CD4-positive, alpha-beta T cell treated with Interleukin-1 beta for 1 hour (primary cell): ENCODE measurements around the gene KRTAP1-3.
"Not testable (repeated sequence)": the region's sequence is repeated elsewhere in the genome, so short reads cannot be mapped to it uniquely, and the experiment has no call there.

Experiments
- DNase-seq, 2 donors: peaks; one replicate each; pipeline ENCODE4 v3.0.0-alpha.2; 2020 to 2022

KRTAP1-3 gene

DNA sequence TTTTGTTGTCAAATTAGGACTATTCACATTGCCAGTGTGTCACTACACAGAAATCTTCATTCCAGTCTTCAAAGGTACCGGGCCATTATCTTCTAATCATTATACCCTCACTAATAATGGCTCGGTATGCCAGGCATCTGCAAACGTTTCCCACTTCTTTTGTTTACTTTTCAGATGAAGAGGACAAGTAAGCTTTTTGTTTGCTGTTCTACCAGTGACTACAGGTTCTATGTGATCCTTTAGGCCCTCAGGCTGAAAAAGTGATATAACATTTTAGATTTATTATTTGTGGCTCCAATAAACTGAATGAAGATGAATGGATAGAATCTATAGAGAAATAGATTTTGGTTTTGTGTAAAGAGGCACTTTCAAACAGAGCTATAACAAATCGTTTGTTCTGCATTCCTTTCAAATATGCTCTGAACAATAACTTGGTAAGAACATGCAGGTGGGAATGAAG is 25.3 kb downstream of the KRTAP1-3 start:
- DNase-seq = no peak

DNA sequence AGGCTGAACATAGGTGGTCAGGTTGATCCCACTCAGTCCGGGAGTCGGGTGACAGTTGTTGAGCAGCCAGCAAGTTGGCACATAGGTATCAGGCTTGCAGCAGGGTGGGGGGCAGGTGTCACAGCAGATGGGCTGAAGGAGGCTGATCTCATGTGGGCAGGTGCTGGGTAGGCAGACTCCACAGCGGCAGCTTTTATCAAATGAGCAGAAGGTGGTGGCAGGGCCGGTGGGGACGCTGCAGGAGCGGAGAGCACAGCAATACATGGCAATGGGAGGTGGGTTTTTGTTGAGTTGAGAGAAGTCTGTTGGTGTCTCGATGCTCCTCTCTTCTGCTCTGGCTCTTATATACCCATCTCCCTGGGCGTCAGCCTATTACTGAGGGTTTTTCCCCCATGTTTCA is 25.9 kb downstream of the KRTAP1-3 start, which contains the start of gene KRTAP3-1:
TSS of gene KRTAP3-1 (minus strand) at position 318 of the 400 bp plus-strand sequence. CDS start at position 264, 54 bp downstream.
- DNase-seq = no peak

GRCh38 chr17:41004397-41004796 is 30.3 kb downstream of the KRTAP1-3 start:
- DNase-seq = no peak

- DNase-seq = no peak
Measured at GRCh38 chr17:41003926-41004325, 30.7 kb downstream of the KRTAP1-3 start.

DNA sequence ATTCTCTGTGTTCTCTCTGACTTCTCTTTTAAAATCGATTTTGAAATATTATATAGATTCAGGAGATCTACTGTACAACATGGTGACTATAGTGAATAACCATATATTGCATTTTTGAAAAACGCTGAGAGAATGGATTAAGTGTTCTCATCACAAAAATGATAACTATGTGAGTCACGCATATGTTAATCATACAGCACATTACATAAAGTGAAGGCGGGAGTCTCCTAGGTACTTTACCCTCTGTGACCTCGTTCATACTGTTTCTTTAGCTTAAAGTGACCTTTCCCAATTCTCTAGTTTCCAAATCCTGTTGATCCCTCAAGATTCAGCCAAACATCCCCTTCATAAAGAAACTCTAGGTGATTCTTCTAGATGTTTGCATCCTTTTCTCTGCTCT is 31.9 kb downstream of the KRTAP1-3 start:
- no peak for DNase-seq

DNA sequence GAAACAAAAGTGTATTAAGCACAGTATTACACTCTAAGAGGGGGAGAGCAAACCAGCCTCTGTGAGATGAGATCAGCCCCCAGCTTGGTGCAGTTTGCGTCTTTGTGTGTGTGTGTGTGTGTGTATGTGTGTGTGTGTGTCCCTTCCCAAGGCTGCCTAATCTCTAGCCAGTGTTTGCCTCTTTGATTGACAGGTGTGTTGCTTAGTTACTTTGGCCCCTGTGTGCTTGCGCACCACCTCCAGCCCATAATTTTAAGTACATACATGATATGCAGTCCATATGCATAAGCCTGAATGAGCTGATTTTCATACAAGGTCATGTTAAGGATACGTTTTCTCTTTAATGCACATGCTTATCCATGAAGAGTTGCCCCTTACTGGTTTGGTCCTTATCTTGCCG is 32.9 kb downstream of the KRTAP1-3 start:
- no peak for DNase-seq

DNA sequence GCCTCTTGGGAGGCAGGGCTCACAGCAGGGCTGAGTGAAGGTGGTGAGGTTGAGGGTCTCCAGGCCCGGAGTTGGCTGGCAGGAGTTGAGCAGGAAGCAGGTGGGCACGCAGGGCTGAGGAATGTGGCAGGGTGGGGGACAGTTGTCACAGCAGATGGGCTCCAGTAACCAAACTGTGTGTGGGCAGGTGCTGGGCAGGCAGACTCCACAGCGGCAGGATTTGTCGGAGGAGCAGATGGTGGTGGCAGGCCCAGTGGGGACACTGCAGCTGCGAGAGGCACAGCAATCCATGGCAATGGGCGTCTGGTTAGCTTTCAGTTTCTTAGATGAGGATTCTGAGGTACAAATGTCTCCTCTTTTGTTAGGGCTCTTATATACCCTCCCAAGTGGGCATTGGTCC is 35.1 kb downstream of the KRTAP1-3 start, which contains the start of gene KRTAP3-2:
TSS of gene KRTAP3-2 (minus strand) at position 344 of the 400 bp plus-strand sequence. CDS start at position 291, 53 bp downstream.
- not testable (repeated sequence) for DNase-seq

DNA sequence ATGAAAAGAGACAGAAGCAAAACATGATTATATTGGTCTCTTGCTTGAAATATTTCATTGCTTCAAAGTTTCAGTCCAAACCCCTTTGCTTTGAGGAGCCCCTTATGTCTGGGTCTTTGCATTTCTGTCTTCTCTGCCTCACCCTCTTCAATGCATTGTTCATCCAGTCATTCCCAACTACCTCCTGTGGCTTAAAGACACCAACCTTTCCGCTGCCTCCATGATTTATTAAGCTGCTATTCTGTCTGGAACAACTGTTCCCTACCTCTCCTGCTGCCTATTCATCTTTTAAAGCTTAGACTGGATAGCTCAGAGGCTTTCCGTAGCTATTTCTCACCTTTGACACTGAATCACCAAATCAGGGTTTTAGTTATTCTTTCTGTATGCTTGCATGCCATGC is 37.3 kb downstream of the KRTAP1-3 start:
- DNase-seq = no peak

- no peak for DNase-seq
Measured at GRCh38 chr17:40996829-40997228, 37.8 kb downstream of the KRTAP1-3 start.

GRCh38 chr17:40995116-40995515 is 39.6 kb downstream of the KRTAP1-3 start:
- no peak for DNase-seq

- DNase-seq = no peak
Measured at GRCh38 chr17:40993839-40994238, 40.8 kb downstream of the KRTAP1-3 start, which contains the start of gene KRTAP3-3. TSS of gene KRTAP3-3 (minus strand) at chr17:40994164. CDS start at chr17:40994097, 67 bp downstream.

DNA sequence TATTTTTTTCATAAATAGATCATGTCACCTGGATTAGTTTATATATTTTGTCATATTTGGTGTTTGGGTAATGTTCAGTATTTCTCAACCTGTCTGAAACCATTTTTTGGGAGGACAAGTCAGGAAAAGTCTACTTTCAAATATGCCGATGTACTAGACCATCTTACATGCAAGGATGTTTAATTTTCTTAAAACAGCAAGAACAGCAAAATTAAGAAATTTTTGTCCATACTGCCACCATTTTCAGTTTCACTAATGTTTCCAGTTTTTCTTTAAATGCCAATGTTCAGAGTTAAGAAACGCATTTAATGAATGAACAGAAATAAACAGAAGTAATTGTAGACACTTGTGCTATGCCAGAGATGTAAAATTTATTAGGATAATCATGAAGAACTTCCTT is 41.6 kb downstream of the KRTAP1-3 start:
- no peak for DNase-seq

DNA sequence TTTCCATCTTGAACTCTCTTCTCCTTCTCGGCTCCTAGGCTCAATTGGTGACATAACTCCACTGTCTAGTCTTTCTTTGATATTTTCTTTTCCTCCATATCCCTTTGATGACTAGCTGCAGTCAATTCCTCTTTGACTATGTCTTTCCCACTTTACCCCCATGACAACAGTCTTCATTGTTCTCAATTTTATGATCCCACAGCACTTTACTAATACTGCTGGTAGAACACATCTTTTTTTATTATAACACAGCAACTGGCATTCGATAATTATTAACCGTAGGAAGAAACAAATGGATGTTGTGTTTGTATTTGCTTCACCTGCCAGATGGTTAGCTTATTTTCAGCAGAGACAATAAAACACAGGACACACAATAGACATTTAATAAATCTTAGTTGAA is 42.0 kb downstream of the KRTAP1-3 start:
- no peak for DNase-seq

- DNase-seq = no peak
Measured at GRCh38 chr17:40986920-40987319, 47.8 kb downstream of the KRTAP1-3 start.

- no peak for DNase-seq
Measured at GRCh38 chr17:40984226-40984625, 50.4 kb downstream of the KRTAP1-3 start, which contains the start of gene KRT40. TSS of gene KRT40 (minus strand) at chr17:40984326. CDS start at chr17:40984273, 53 bp downstream.
